WTC11 (cell line): ENCODE measurements around the gene INPP5E.

Experiments
- FOXK1 ChIP-seq: sonication (generic); formaldehyde crosslinking; IDR thresholded peaks from 2 replicates; pipeline ENCODE4 v1.8.0; 2022; ENCODE audit warnings: mild to moderate bottlenecking, moderate library complexity, missing genetic modification reagents
- GTF2I ChIP-seq: fragments of 250-450 bp; sonication (Bioruptor Pico); conservative IDR thresholded peaks from 2 replicates; pipeline ENCODE4 v1.4.0; 2021; ENCODE audit warnings: mild to moderate bottlenecking
- JUN ChIP-seq: sonication (generic); formaldehyde crosslinking; IDR thresholded peaks from 2 replicates; pipeline ENCODE4 v1.8.0; 2023; ENCODE audit warnings: mild to moderate bottlenecking, missing genetic modification reagents
- NR1H2 ChIP-seq: sonication (generic); formaldehyde crosslinking; IDR thresholded peaks from 2 replicates; pipeline ENCODE4 v1.9.0; 2021; ENCODE audit warnings: mild to moderate bottlenecking, moderate library complexity, missing genetic modification reagents
- NR2C2 ChIP-seq: sonication (generic); formaldehyde crosslinking; IDR thresholded peaks from 2 replicates; pipeline ENCODE4 v1.8.0; 2022; ENCODE audit warnings: mild to moderate bottlenecking, missing genetic modification reagents
- RORB ChIP-seq: fragments of 250-450 bp; sonication (Bioruptor Pico); IDR thresholded peaks from 2 replicates; pipeline ENCODE4 v1.9.0; 2021; ENCODE audit warnings: mild to moderate bottlenecking
- SP1 ChIP-seq: sonication (generic); formaldehyde crosslinking; conservative IDR thresholded peaks from 2 replicates; pipeline ENCODE4 v1.8.1; 2022; ENCODE audit warnings: missing genetic modification reagents
- TF ChIP-seq, protein P1 (sequence below): fragments of 200-600 bp; IDR thresholded peaks from 2 replicates; pipeline ENCODE4 v1.8.0; 2022; ENCODE audit warnings: antibody characterized with exemption

- TF ChIP-seq SP1 = no peak
- TF ChIP-seq NR2C2 (CRISPR knock-in tag) = no peak
- TF ChIP-seq, protein P1, sequence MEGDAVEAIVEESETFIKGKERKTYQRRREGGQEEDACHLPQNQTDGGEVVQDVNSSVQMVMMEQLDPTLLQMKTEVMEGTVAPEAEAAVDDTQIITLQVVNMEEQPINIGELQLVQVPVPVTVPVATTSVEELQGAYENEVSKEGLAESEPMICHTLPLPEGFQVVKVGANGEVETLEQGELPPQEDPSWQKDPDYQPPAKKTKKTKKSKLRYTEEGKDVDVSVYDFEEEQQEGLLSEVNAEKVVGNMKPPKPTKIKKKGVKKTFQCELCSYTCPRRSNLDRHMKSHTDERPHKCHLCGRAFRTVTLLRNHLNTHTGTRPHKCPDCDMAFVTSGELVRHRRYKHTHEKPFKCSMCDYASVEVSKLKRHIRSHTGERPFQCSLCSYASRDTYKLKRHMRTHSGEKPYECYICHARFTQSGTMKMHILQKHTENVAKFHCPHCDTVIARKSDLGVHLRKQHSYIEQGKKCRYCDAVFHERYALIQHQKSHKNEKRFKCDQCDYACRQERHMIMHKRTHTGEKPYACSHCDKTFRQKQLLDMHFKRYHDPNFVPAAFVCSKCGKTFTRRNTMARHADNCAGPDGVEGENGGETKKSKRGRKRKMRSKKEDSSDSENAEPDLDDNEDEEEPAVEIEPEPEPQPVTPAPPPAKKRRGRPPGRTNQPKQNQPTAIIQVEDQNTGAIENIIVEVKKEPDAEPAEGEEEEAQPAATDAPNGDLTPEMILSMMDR = no peak
- no peak for TF ChIP-seq RORB (CRISPR knock-in tag)
- no peak for TF ChIP-seq GTF2I (CRISPR knock-in tag)
- TF ChIP-seq JUN (CRISPR knock-in tag) = no peak
- TF ChIP-seq FOXK1 = no peak
- no peak for TF ChIP-seq NR1H2 (CRISPR knock-in tag)
Measured at GRCh38 chr9:136383436-136383835, 56.2 kb downstream of the INPP5E start.
